IMR-90 (cell line): ENCODE data around the gene S100A16. TPM values are rescaled to one million over a fixed set of nuclear protein-coding genes. Genes with fewer than 3 reads are reported as not detected.

Experiments used
- ATAC-seq: fragments of 200-7000 bp; cut with Tn5 transposase; 2 replicates; pipeline ENCODE4 v1.9.1; 2020; ENCODE audit warnings: low read depth, mild to moderate bottlenecking, moderate library complexity
- BruUV-seq: library from RNA; stranded (reverse); fragments of 400-500 nt; replicated peaks from 2 replicates; lab custom pipeline; 2021; lab: Mats Ljungman, UMichigan
- CTCF ChIA-PET: fragments of 300-600 bp; formaldehyde crosslinking; extraction: SDS; loops from one replicate; lab custom pipeline; 2021; ENCODE audit warnings: antibody characterized with exemption; lab: Yijun Ruan, JAX
- POLR2A ChIA-PET: fragments of 300-600 bp; sonication (Branson Sonifier 250); formaldehyde crosslinking; loops from one replicate; lab custom pipeline; 2022; ENCODE audit warnings: antibody characterized with exemption; ENCODE audit not compliant: unreplicated experiment; lab: Charles Lee
- DNase-seq: peaks from one replicate; pipeline ENCODE4 v3.0.0; 2013
- H2AFZ ChIP-seq: replicated peaks from 2 replicates; pipeline ENCODE3; 2013; ENCODE audit warnings: low read length, mild to moderate bottlenecking; ENCODE audit not compliant: poor library complexity
- H2AK5ac ChIP-seq: 2 replicates; pipeline ENCODE4 v1.6.1; 2013; ENCODE audit warnings: low read depth, low read length, inconsistent platforms
- H2AK9ac ChIP-seq: replicated peaks from 2 replicates; pipeline ENCODE3; 2013; ENCODE audit warnings: mild to moderate bottlenecking, low read depth, low read length, moderate library complexity; ENCODE audit not compliant: poor library complexity
- H2BK120ac ChIP-seq: 2 replicates; pipeline ENCODE4 v1.6.1; 2013; ENCODE audit warnings: low read depth, low read length, inconsistent platforms
- H2BK15ac ChIP-seq: 3 replicates; pipeline ENCODE4 v1.6.1; 2013; ENCODE audit warnings: low read depth, low read length, inconsistent platforms
- H2BK20ac ChIP-seq: 2 replicates; pipeline ENCODE4 v1.6.1; 2013; ENCODE audit warnings: low read depth, mild to moderate bottlenecking, inconsistent platforms, low read length, moderate library complexity
- H2BK5ac ChIP-seq: 2 replicates; pipeline ENCODE4 v1.6.1; 2013; ENCODE audit warnings: mild to moderate bottlenecking, low read depth, low read length, inconsistent platforms; ENCODE audit not compliant: poor library complexity, severe bottlenecking
- H3K14ac ChIP-seq: replicated peaks from 2 replicates; pipeline ENCODE4 v1.6.1; 2013; ENCODE audit warnings: low read depth, low read length, inconsistent platforms
- H3K18ac ChIP-seq: 2 replicates; pipeline ENCODE4 v1.6.1; 2013; ENCODE audit warnings: low read depth, low read length, control low read depth
- H3K23ac ChIP-seq: 2 replicates; pipeline ENCODE4 v1.6.1; 2013; ENCODE audit warnings: low read depth, low read length, inconsistent platforms
- H3K27ac ChIP-seq: 2 replicates; pipeline ENCODE4 v1.5.1; 2013; ENCODE audit warnings: mild to moderate bottlenecking, control low read depth, low read length; ENCODE audit not compliant: insufficient read depth
- H3K27me3 ChIP-seq: 2 replicates; pipeline ENCODE4 v1.6.1; 2013; ENCODE audit warnings: low read length; ENCODE audit not compliant: control insufficient read depth, insufficient read depth
- H3K36me3 ChIP-seq: 2 replicates; pipeline ENCODE4 v1.6.1; 2013; ENCODE audit warnings: low read length, mixed read lengths; ENCODE audit not compliant: control insufficient read depth, insufficient read depth
- H3K4ac ChIP-seq: 2 replicates; pipeline ENCODE4 v1.6.1; 2013; ENCODE audit warnings: low read depth, low read length, inconsistent platforms
- H3K4me1 ChIP-seq: 2 replicates; pipeline ENCODE4 v1.6.1; 2013; ENCODE audit warnings: low read length, mixed read lengths; ENCODE audit not compliant: control insufficient read depth, insufficient read depth
- H3K4me2 ChIP-seq: 2 replicates; pipeline ENCODE4 v1.6.1; 2013; ENCODE audit warnings: low read depth, mild to moderate bottlenecking, control low read depth, low read length, moderate library complexity
- H3K4me3 ChIP-seq: 2 replicates; pipeline ENCODE4 v1.5.1; 2013; ENCODE audit warnings: low read depth, mild to moderate bottlenecking, control low read depth, low read length, moderate library complexity; ENCODE audit not compliant: insufficient read depth
- H3K56ac ChIP-seq: 2 replicates; pipeline ENCODE4 v1.6.1; 2013; ENCODE audit warnings: low read length, inconsistent platforms; ENCODE audit not compliant: insufficient read depth; ENCODE audit errors: extremely low read depth
- H3K79me1 ChIP-seq, 2 experiments: 2 replicates each; pipeline ENCODE4 v1.6.1; 2013; ENCODE audit warnings: low read length in 2 of 2, inconsistent platforms in 1 of 2, low read depth in 1 of 2
- H3K9ac ChIP-seq: 2 replicates; pipeline ENCODE4 v1.6.1; 2013; ENCODE audit warnings: low read depth, low read length, control low read depth
- H3K9me1 ChIP-seq: 2 replicates; pipeline ENCODE4 v1.6.1; 2013; ENCODE audit warnings: low read length, inconsistent platforms; ENCODE audit not compliant: insufficient read depth
- H3K9me3 ChIP-seq: 2 replicates; pipeline ENCODE4 v1.6.1; 2013; ENCODE audit warnings: low read length; ENCODE audit not compliant: control insufficient read depth, insufficient read depth
- H4K20me1 ChIP-seq: 2 replicates; pipeline ENCODE4 v1.6.1; 2013; ENCODE audit warnings: low read length, inconsistent platforms; ENCODE audit not compliant: insufficient read depth
- H4K5ac ChIP-seq: 2 replicates; pipeline ENCODE4 v1.6.1; 2013; ENCODE audit warnings: mild to moderate bottlenecking, low read depth, low read length, control low read depth
- H4K8ac ChIP-seq, 2 experiments: 2 replicates each; pipeline ENCODE4 v1.6.1; 2013; ENCODE audit warnings: low read depth in 2 of 2, low read length in 2 of 2, control low read depth in 1 of 2, inconsistent platforms in 1 of 2
- H4K91ac ChIP-seq: 2 replicates; pipeline ENCODE4 v1.6.1; 2013; ENCODE audit warnings: low read depth, low read length, inconsistent platforms; ENCODE audit not compliant: insufficient read depth
- BHLHE40 ChIP-seq: fragments of 150-350 bp; IDR thresholded peaks from 2 replicates; pipeline ENCODE4 v1.6.1; 2016; ENCODE audit warnings: mild to moderate bottlenecking, low read depth, low read length
- CHD1 ChIP-seq: IDR thresholded peaks from 2 replicates; pipeline ENCODE4 v1.6.1; 2012; ENCODE audit warnings: low read depth, low read length, improper control_type of control experiment
- ELK1 ChIP-seq: fragments of 150-350 bp; IDR thresholded peaks from 2 replicates; pipeline ENCODE4 v1.6.1; 2016; ENCODE audit warnings: low read depth, mild to moderate bottlenecking, low read length, moderate library complexity, borderline replicate concordance
- FOS ChIP-seq: fragments of 150-350 bp; IDR thresholded peaks from 2 replicates; pipeline ENCODE4 v1.6.1; 2016; ENCODE audit warnings: low read depth, low read length
- MAFK ChIP-seq: IDR thresholded peaks from 2 replicates; pipeline ENCODE4 v1.6.1; 2012; ENCODE audit warnings: low read depth, low read length, improper control_type of control experiment
- MAZ ChIP-seq: IDR thresholded peaks from 2 replicates; pipeline ENCODE4 v1.6.1; 2012; ENCODE audit warnings: low read depth, mild to moderate bottlenecking, low read length, improper control_type of control experiment, moderate library complexity, borderline replicate concordance
- MXI1 ChIP-seq: IDR thresholded peaks from 2 replicates; pipeline ENCODE4 v1.6.1; 2012; ENCODE audit warnings: low read depth, mild to moderate bottlenecking, low read length, moderate library complexity, borderline replicate concordance
- NFE2L2 ChIP-seq: fragments of 150-350 bp; IDR thresholded peaks from 2 replicates; pipeline ENCODE4 v1.6.1; 2016; ENCODE audit warnings: low read depth, mild to moderate bottlenecking, low read length
- POLR2A ChIP-seq: IDR thresholded peaks from 2 replicates; pipeline ENCODE4 v1.6.1; 2012; ENCODE audit warnings: mild to moderate bottlenecking, low read depth, low read length
- RAD21 ChIP-seq: IDR thresholded peaks from 2 replicates; pipeline ENCODE4 v1.6.1; 2012; ENCODE audit warnings: low read length, improper control_type of control experiment
- RCOR1 ChIP-seq: IDR thresholded peaks from 2 replicates; pipeline ENCODE4 v1.6.1; 2012; ENCODE audit warnings: mild to moderate bottlenecking, low read length, improper control_type of control experiment; ENCODE audit not compliant: insufficient replicate concordance
- RFX5 ChIP-seq: IDR thresholded peaks from 2 replicates; pipeline ENCODE4 v1.8.0; 2012; ENCODE audit warnings: low read depth, mild to moderate bottlenecking, low read length, moderate library complexity
- SMC3 ChIP-seq: fragments of 150-350 bp; IDR thresholded peaks from 2 replicates; pipeline ENCODE4 v1.6.1; 2016; ENCODE audit warnings: low read depth, mild to moderate bottlenecking, antibody characterized with exemption, low read length, moderate library complexity
- whole genome bisulfite sequencing, 2 experiments: methylation state at CpG; one replicate each; pipeline versions ENCODE4 v1.1.5 to v1.1.7; 2013; ENCODE audit warnings: missing lambda C conversion rate in 2 of 2; ENCODE audit not compliant: insufficient read length in 1 of 2; ENCODE audit errors: extremely low coverage in 2 of 2; 5-methylcytosine and 5-hydroxymethylcytosine counted together
- dilution Hi-C: fragments of 300-500 bp; cut with HindIII; formaldehyde crosslinking; loops from one replicate; pipeline ENCODE4 v1.14.3; 2018; ENCODE audit warnings: low sequenced_read_pairs; ENCODE audit not compliant: unreplicated experiment
- in situ Hi-C: fragments of 300-500 bp; cut with MboI; formaldehyde crosslinking; loops from 3 replicates; pipeline ENCODE4 v1.14.3; 2019; ENCODE audit warnings: low sequenced_read_pairs, inconsistent platforms, mixed read lengths
- intact Hi-C: fragments of 100-400 bp; cut with micrococcal nuclease; formaldehyde crosslinking; loops from 2 replicates; pipeline ENCODE4 v1.10.0; 2022
- polyA plus RNA-seq, 3 experiments: library from polyadenylated mRNA; depleted of rRNA; stranded (reverse); fragments of >200 nt; gene quantifications; 2 replicates each; pipeline ENCODE4 v1.2.3, GENCODE V29; 2012; ENCODE audit warnings: low replicate concordance in 1 of 3
- total RNA-seq: library from RNA; depleted of rRNA; stranded (reverse); fragments of >200 nt; gene quantifications from 2 replicates; pipeline ENCODE4 v1.2.3, GENCODE V29; 2012
- TF ChIP-seq, protein P1 (sequence below): fragments of 150-350 bp; IDR thresholded peaks from 2 replicates; pipeline ENCODE4 v1.6.1; 2017; ENCODE audit warnings: mild to moderate bottlenecking, antibody characterized with exemption, low read length, low read depth
- TF ChIP-seq, protein P2 (sequence below): conservative IDR thresholded peaks from 2 replicates; pipeline ENCODE4 v1.5.1; 2012; ENCODE audit warnings: mild to moderate bottlenecking, low read depth, low read length, improper control_type of control experiment

Gene S100A16
- total and polyA plus RNA-seq, 2 of the 4 experiments (the other 2 are of a cell fraction), result 201 to 515 TPM

DNA sequence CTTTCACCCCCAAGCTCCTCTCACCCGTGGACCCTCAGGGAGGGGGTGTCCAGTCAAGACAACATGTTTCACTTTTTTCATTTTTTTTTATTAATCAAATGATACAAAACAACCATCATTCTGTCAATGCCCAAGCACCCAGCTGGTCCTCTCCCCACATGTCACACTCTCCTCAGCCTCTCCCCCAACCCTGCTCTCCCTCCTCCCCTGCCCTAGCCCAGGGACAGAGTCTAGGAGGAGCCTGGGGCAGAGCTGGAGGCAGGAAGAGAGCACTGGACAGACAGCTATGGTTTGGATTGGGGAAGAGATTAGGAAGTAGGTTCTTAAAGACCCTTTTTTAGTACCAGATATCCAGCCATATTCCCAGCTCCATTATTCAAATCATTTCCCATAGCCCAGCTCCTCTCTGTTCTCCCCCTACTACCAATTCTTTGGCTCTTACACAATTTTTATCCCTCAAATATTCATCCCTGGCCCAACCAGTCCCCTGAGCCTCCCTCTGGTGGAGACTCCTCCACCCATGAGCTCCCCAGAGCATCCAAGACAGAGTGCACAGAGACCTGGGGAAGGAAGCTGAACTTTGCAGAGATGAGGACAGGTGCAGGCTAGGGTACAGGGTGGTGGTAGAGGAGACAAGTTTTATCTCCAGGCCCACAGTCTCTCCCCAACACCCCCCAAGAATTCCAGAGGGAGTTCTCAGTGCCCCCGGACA lies 1.4 kb upstream of the S100A16 start:
- Histone ChIP-seq H3K79me1 (peaks cover 6 to 34% of the 10 kb centered on the region in 2 experiments; a peak in 3 of 4 replicates), H2BK5ac (no peak overlapping the region), H3K4me1 (peaks cover 28% of the 10 kb centered on the region), H3K23ac (no peak overlapping the region), H4K5ac (no peak overlapping the region), H2AK9ac (no peak overlapping the region), H3K9me3 (no peaks in the 10 kb centered on the region), H2BK15ac (no peak overlapping the region), H3K4ac (no peak overlapping the region; the same call in 1 of the 2 replicates), H3K56ac (no peak overlapping the region), H3K14ac (no peak overlapping the region), H2BK120ac (no peak overlapping the region), H3K27ac (no peak overlapping the region), H3K18ac (no peak overlapping the region), H3K27me3 (no peaks in the 10 kb centered on the region), H4K91ac (no peak overlapping the region), H3K9me1 (peaks cover 10% of the 10 kb centered on the region; the same call in 1 of the 2 replicates), H4K8ac (no peak overlapping the region), H2AFZ (peak overlapping the region; percentile 5), H4K20me1 (peaks cover 11% of the 10 kb centered on the region; the same call in 1 of the 2 replicates), H3K9ac (no peak overlapping the region), H3K4me2 (no peak overlapping the region), H2BK20ac (no peak overlapping the region), H3K36me3 (peaks cover 10% of the 10 kb centered on the region; the same call in 1 of the 2 replicates), H3K4me3 (no peak overlapping the region), H2AK5ac (no peak overlapping the region)
- DNase-seq (no peak), ATAC-seq (no peak)
- no CpG with 5 or more reads among the region's 2 CpGs for WGBS, 2 experiments
- in situ Hi-C loops (no loop called here), dilution Hi-C loops (no loop called here), intact Hi-C loops (no loop called here)
- ChIA-PET CTCF (interaction anchor here (1.0 to 3.3 kb wide), 4 partner anchors 13 to 46 kb away, joined by 3 to 18 read pairs (median 6); partner anchors contain the start of genes S100A1 and S100A13), POLR2A (interaction anchor here (1.2 kb wide), 1 partner anchor 13 kb away, joined by 6 read pairs; the partner anchor contains the start of gene S100A13)
- BruUV-seq, result no TSS peak
- TF ChIP-seq RAD21 (no peak), MXI1 (no peak), RFX5 (no peak), ELK1 (no peak), CHD1 (no peak), RCOR1 (no peak), MAFK (no peak), FOS (no peak), POLR2A (no peak), BHLHE40 (no peak), MAZ (no peak), NFE2L2 (no peak), SMC3 (no peak)
- TF ChIP-seq, protein P1, sequence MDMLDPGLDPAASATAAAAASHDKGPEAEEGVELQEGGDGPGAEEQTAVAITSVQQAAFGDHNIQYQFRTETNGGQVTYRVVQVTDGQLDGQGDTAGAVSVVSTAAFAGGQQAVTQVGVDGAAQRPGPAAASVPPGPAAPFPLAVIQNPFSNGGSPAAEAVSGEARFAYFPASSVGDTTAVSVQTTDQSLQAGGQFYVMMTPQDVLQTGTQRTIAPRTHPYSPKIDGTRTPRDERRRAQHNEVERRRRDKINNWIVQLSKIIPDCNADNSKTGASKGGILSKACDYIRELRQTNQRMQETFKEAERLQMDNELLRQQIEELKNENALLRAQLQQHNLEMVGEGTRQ, result no peak
- TF ChIP-seq, protein P2, sequence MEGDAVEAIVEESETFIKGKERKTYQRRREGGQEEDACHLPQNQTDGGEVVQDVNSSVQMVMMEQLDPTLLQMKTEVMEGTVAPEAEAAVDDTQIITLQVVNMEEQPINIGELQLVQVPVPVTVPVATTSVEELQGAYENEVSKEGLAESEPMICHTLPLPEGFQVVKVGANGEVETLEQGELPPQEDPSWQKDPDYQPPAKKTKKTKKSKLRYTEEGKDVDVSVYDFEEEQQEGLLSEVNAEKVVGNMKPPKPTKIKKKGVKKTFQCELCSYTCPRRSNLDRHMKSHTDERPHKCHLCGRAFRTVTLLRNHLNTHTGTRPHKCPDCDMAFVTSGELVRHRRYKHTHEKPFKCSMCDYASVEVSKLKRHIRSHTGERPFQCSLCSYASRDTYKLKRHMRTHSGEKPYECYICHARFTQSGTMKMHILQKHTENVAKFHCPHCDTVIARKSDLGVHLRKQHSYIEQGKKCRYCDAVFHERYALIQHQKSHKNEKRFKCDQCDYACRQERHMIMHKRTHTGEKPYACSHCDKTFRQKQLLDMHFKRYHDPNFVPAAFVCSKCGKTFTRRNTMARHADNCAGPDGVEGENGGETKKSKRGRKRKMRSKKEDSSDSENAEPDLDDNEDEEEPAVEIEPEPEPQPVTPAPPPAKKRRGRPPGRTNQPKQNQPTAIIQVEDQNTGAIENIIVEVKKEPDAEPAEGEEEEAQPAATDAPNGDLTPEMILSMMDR, result no peak
